ENCODE results near the gene TMEM150B. TPM values are rescaled to one million over a fixed set of nuclear protein-coding genes. Genes with fewer than 3 reads are reported as not detected.

Gene TMEM150B
- total RNA-seq, 1 experiment from 2014 or later, result not detected

GRCh38 chr19:55278391-55279135 lies 46.6 kb downstream of the TMEM150B start:
- no peak overlapping the region for H3K27ac ChIP-seq (ENCODE audit: low read length)
- intact Hi-C loops (cut with micrococcal nuclease), result no loop called here
- H3K4me1 ChIP-seq (ENCODE audit: insufficient read depth, low read length), result peaks cover 10% of the 10 kb centered on the region; the same call in 1 of the 2 replicates
- H3K27me3 ChIP-seq (ENCODE audit: low read length), result 0 out of 2 replicates have a peak, but pooled peaks cover 3% of the 10 kb centered on the region
- H3K79me2 ChIP-seq (ENCODE audit: low read length), result peaks cover 16% of the 10 kb centered on the region
- H3F3A ChIP-seq (ENCODE audit: low read length, unreplicated experiment), result peaks cover 7% of the 10 kb centered on the region
- no peak overlapping the region for H2AFZ ChIP-seq (ENCODE audit: low read length)
- peaks cover 21% of the 10 kb centered on the region for H3K36me3 ChIP-seq (ENCODE audit: low read depth, low read length)
- ATAC-seq (no peak), DNase-seq (no peak)
- ChIA-PET POLR2A (ENCODE audit: unreplicated experiment) (no interaction called here), CTCF (interaction anchor here (0.6 kb wide), 1 partner anchor 20 kb away, joined by 3 read pairs; the partner anchor contains the start of gene PPP6R1)
- no peak for TF ChIP-seq CTCF (conservative IDR thresholded peaks at IDR 0.05; ENCODE audit: low read depth, low read length)
- TF ChIP-seq EZH2phosphoT487 (IDR thresholded peaks at IDR 0.05; ENCODE audit: borderline replicate concordance, low read length), result no peak
- no peak for TF ChIP-seq EZH2 (IDR thresholded peaks at IDR 0.05; ENCODE audit: low read length, unreplicated experiment)
- no TSS peak for BruUV-seq (replicated peaks)
- H3K4me3 ChIP-seq (ENCODE audit: low read length), result peak overlapping the region; percentile 96
- peak overlapping the region; percentile 89 for H3K4me2 ChIP-seq (ENCODE audit: low read length)
- H3K9me2 ChIP-seq (replicated peaks; ENCODE audit: low read length), result no peaks in the 10 kb centered on the region
- H3K9ac ChIP-seq (ENCODE audit: low read length), result peak overlapping the region; percentile 84; the same call in 1 of the 2 replicates
- H3K9me3 ChIP-seq (ENCODE audit: low read length), result no peaks in the 10 kb centered on the region
- H4K20me1 ChIP-seq (ENCODE audit: low read length), result no peaks in the 10 kb centered on the region

- DNase-seq, result no peak
- intact Hi-C loops (cut with micrococcal nuclease), result no loop called here
- CTCF ChIA-PET, result no interaction called here
Measured at GRCh38 chr19:55277494-55277893, 47.6 kb downstream of the TMEM150B start.

More at GRCh38 chr19:55277494-55277893, 47.6 kb downstream of the TMEM150B start:
- Histone ChIP-seq H3K4me1 (ENCODE audit: insufficient read depth, low read length) (peaks cover 10% of the 10 kb centered on the region; the same call in 1 of the 2 replicates), H3K36me3 (ENCODE audit: low read depth, low read length) (peaks cover 22% of the 10 kb centered on the region), H3K79me2 (ENCODE audit: low read length) (peaks cover 16% of the 10 kb centered on the region), H3K4me3 (ENCODE audit: low read length) (no peak overlapping the region), H3F3A (ENCODE audit: low read length, unreplicated experiment) (peaks cover 7% of the 10 kb centered on the region), H3K9me3 (ENCODE audit: low read length) (no peaks in the 10 kb centered on the region), H3K27ac (ENCODE audit: low read length) (no peak overlapping the region), H3K4me2 (ENCODE audit: low read length) (no peak overlapping the region), H3K27me3 (ENCODE audit: low read length) (no peaks in the 10 kb centered on the region), H3K9ac (ENCODE audit: low read length) (no peak overlapping the region), H4K20me1 (ENCODE audit: low read length) (no peaks in the 10 kb centered on the region), H2AFZ (ENCODE audit: low read length) (no peak overlapping the region), H3K9me2 (replicated peaks; ENCODE audit: low read length) (no peaks in the 10 kb centered on the region)
- TF ChIP-seq CTCF (conservative IDR thresholded peaks at IDR 0.05; ENCODE audit: low read depth, low read length) (no peak), EZH2 (IDR thresholded peaks at IDR 0.05; ENCODE audit: low read length, unreplicated experiment) (no peak), EZH2phosphoT487 (IDR thresholded peaks at IDR 0.05; ENCODE audit: borderline replicate concordance, low read length) (no peak)
- ATAC-seq, result no peak
- BruUV-seq (replicated peaks), result no TSS peak
- POLR2A ChIA-PET (ENCODE audit: unreplicated experiment), result interaction anchor here (0.6 kb wide), 1 partner anchor 105 kb away, joined by 3 read pairs; no protein-coding TSS in a partner anchor

All from PC-3 (cell line).